PC-3 (cell line): Measurements from ENCODE around the gene AGPAT3.

Source experiments
- CTCF ChIP-seq: fragments of 300-600 bp; sonication (generic); conservative IDR thresholded peaks from 2 replicates; pipeline ENCODE4 v1.5.1; 2017; ENCODE audit warnings: antibody characterized with exemption, low read depth, mild to moderate bottlenecking, low read length
- EZH2 ChIP-seq: fragments of 300-600 bp; sonication (generic); IDR thresholded peaks from one replicate; pipeline ENCODE4 v1.6.1; 2017; ENCODE audit warnings: antibody characterized with exemption, mild to moderate bottlenecking, low read length; ENCODE audit not compliant: unreplicated experiment
- EZH2phosphoT487 ChIP-seq: fragments of 300-600 bp; sonication (generic); IDR thresholded peaks from 2 replicates; pipeline ENCODE4 v1.6.1; 2018; ENCODE audit warnings: mild to moderate bottlenecking, antibody characterized with exemption, low read length, borderline replicate concordance

GRCh38 chr21:44018813-44019567 lies 154.0 kb downstream of the AGPAT3 start:
- TF ChIP-seq EZH2 (no peak), CTCF (no peak), EZH2phosphoT487 (no peak)
